Vagina (tissue), 2 donors: Measurements from ENCODE around the gene DNM3. TPM values are rescaled to one million over a fixed set of nuclear protein-coding genes. Genes with fewer than 3 reads are reported as not detected.

Experiments
- DNase-seq, 2 donors: peaks; one replicate each; pipeline ENCODE4 v3.0.0-alpha.2; 2017; ENCODE audit errors: extremely low spot score in 2 of 2
- H3K27ac ChIP-seq: fragments of 200-600 bp; sonication (generic); one replicate; pipeline ENCODE4 v1.5.1; 2019
- H3K27me3 ChIP-seq: fragments of 200-600 bp; sonication (generic); one replicate; pipeline ENCODE4 v1.5.1; 2019
- H3K36me3 ChIP-seq, 2 donors: fragments of 200-600 bp; sonication (generic); one replicate each; pipeline ENCODE4 v1.5.1; 2017 to 2019
- H3K4me1 ChIP-seq: fragments of 200-600 bp; sonication (generic); one replicate; pipeline ENCODE4 v1.5.1; 2019
- H3K4me3 ChIP-seq, 2 donors: fragments of 200-600 bp; sonication (generic); 1 replicate in 1 of 2; 2 replicates in 1 of 2; pipeline ENCODE4 v1.5.1; 2016 to 2019
- H3K9me3 ChIP-seq: fragments of 200-600 bp; sonication (generic); one replicate; pipeline ENCODE4 v1.5.1; 2019
- CTCF ChIP-seq, 3 experiments: fragments of 450-650 bp in 2 of 3; fragments of 200-600 bp in 1 of 3; sonication (generic) in 1 of 3; IDR thresholded peaks; one replicate each; pipeline ENCODE4 v1.5.1; 2017 to 2019; ENCODE audit warnings: antibody characterized with exemption in 3 of 3, mild to moderate bottlenecking in 2 of 3, moderate library complexity in 2 of 3
- POLR2A ChIP-seq, 2 donors: fragments of 450-650 bp; IDR thresholded peaks; one replicate each; pipeline ENCODE4 v1.6.1; 2017; ENCODE audit warnings: antibody characterized with exemption in 2 of 2, mild to moderate bottlenecking in 2 of 2, moderate library complexity in 2 of 2
- POLR2AphosphoS5 ChIP-seq, 2 donors: sonication (generic); formaldehyde crosslinking; IDR thresholded peaks; one replicate each; pipeline ENCODE4 v1.9.0; 2017; ENCODE audit warnings: antibody characterized with exemption in 2 of 2, mild to moderate bottlenecking in 2 of 2, low read depth in 1 of 2; ENCODE audit not compliant: insufficient read depth in 1 of 2
- intact Hi-C: fragments of 100-400 bp; cut with DNase I; formaldehyde crosslinking; loops from one replicate; pipeline ENCODE4 v1.15.1; 2023
- total RNA-seq: library from RNA; depleted of rRNA; stranded (reverse); fragments of >200 nt; gene quantifications from one replicate; pipeline ENCODE4 v1.2.3, GENCODE V29; 2016

The DNM3 gene
- total RNA-seq, 1 donor from 2014 or later: 15.5 TPM

- intact Hi-C loops: no loop called here
- H3K36me3 ChIP-seq: no peaks in the 10 kb centered on the region
Measured at GRCh38 chr1:171994293-171994692, 153.0 kb downstream of the DNM3 start.

GRCh38 chr1:171995573-171995972 lies 154.3 kb downstream of the DNM3 start:
- Histone ChIP-seq H3K4me3 (no peak overlapping the region), H3K4me1 (no peaks in the 10 kb centered on the region), H3K27ac (no peak overlapping the region), H3K27me3 (no peaks in the 10 kb centered on the region), H3K9me3 (no peaks in the 10 kb centered on the region), H3K36me3 (no peaks in the 10 kb centered on the region)
- TF ChIP-seq POLR2AphosphoS5 (IDR thresholded peaks at IDR 0.05; ENCODE audit: insufficient read depth in 1 of 2, low read depth in 1 of 2) (no peak), POLR2A (IDR thresholded peaks at IDR 0.05) (no peak)
- intact Hi-C loops: no loop called here
- DNase-seq: no peak

More at GRCh38 chr1:171994293-171994692, 153.0 kb downstream of the DNM3 start:
- Histone ChIP-seq H3K4me1 (no peaks in the 10 kb centered on the region), H3K27ac (no peak overlapping the region), H3K4me3 (no peak overlapping the region), H3K9me3 (no peaks in the 10 kb centered on the region), H3K27me3 (no peaks in the 10 kb centered on the region)
- no peak for DNase-seq
- TF ChIP-seq POLR2A (IDR thresholded peaks at IDR 0.05): no peak
- no peak for TF ChIP-seq CTCF (IDR thresholded peaks at IDR 0.05)

DNA sequence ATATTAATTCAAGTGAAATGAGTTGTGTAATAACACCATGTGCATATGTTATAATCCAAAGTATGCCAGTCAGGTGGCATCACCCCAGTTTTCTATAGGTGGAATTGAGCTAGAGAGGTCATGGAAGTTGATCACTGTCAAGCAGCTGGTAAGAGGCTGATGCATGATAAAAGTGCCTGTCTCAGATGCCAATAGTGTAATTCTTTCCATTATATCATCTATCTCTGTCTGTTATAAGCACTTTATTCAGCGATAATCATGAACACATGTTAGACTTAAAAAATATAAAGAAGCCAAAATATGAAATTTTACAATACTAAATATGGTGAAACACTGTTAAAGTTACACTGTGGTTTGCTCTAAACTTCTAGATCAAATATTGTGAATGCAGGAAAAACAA lies 156.6 kb downstream of the DNM3 start:
- intact Hi-C loops: no loop called here
- no peak for DNase-seq
- Histone ChIP-seq H3K36me3 (no peaks in the 10 kb centered on the region), H3K4me1 (no peaks in the 10 kb centered on the region), H3K9me3 (no peaks in the 10 kb centered on the region), H3K27me3 (no peaks in the 10 kb centered on the region), H3K4me3 (no peak overlapping the region), H3K27ac (no peak overlapping the region)
- TF ChIP-seq POLR2AphosphoS5 (IDR thresholded peaks at IDR 0.05; ENCODE audit: insufficient read depth in 1 of 2, low read depth in 1 of 2) (no peak), CTCF (IDR thresholded peaks at IDR 0.05) (no peak), POLR2A (IDR thresholded peaks at IDR 0.05) (no peak)

- DNase-seq: no peak
- Histone ChIP-seq H3K36me3 (no peaks in the 10 kb centered on the region), H3K4me1 (no peaks in the 10 kb centered on the region), H3K9me3 (no peaks in the 10 kb centered on the region), H3K4me3 (no peak overlapping the region), H3K27ac (no peak overlapping the region), H3K27me3 (no peaks in the 10 kb centered on the region)
- intact Hi-C loops: no loop called here
- TF ChIP-seq POLR2A (IDR thresholded peaks at IDR 0.05): no peak
Measured at GRCh38 chr1:171998711-171999110, 157.4 kb downstream of the DNM3 start.

DNA sequence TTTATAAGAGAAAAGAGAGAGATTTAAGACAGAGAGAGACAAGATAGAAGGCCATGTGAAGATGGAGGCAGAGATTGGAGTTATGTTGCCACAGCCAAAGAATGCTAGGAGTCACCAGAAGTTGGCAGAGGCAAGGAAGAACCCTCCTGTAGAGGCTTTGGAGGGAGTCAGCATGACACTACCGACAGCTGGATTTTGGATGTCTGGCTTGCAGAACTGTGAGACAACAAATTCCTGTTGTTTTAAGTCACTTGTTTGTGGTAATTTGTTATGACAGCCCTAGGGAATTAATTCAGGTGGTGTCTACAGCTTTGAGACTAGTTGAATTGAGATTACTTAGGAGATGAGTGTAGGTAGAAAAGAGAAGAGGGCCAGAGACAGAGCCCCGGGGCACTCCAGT lies 158.5 kb downstream of the DNM3 start:
- H3K36me3 ChIP-seq: no peaks in the 10 kb centered on the region
- no peak for DNase-seq
- H3K27me3 ChIP-seq: no peaks in the 10 kb centered on the region
- H3K4me1 ChIP-seq: no peaks in the 10 kb centered on the region
- TF ChIP-seq POLR2AphosphoS5 (IDR thresholded peaks at IDR 0.05; ENCODE audit: insufficient read depth in 1 of 2, low read depth in 1 of 2) (no peak), POLR2A (IDR thresholded peaks at IDR 0.05) (no peak), CTCF (IDR thresholded peaks at IDR 0.05) (no peak)
- H3K9me3 ChIP-seq: no peaks in the 10 kb centered on the region
- H3K4me3 ChIP-seq: no peak overlapping the region
- intact Hi-C loops: loop anchor here (10.0 kb wide), 1 partner anchor 445 kb away; the partner anchor contains the start of gene PIGC
- H3K27ac ChIP-seq: no peak overlapping the region

DNA sequence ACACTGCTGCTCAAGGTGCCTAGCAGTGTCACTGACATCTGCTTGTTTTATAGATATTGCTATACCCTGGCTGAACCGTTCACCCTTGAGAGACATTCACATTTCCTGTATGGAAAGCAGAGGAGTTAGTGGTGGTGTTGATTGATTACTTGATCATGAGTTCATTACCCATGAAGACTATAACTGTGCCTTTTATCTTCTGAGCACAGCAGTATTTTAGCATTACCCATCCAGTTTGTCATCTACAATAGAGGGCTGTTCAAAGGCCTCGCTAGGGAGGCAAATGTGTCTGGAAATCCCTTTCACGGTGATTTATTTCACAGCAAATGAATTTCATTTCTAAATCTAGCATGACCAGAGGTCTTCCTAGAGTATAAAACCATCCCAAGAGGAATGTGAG lies 160.0 kb downstream of the DNM3 start:
- Histone ChIP-seq H3K4me1 (no peaks in the 10 kb centered on the region), H3K27ac (no peak overlapping the region), H3K4me3 (no peak overlapping the region), H3K27me3 (no peaks in the 10 kb centered on the region), H3K9me3 (no peaks in the 10 kb centered on the region), H3K36me3 (no peaks in the 10 kb centered on the region)
- DNase-seq: no peak
- no peak for TF ChIP-seq POLR2AphosphoS5 (IDR thresholded peaks at IDR 0.05; ENCODE audit: insufficient read depth in 1 of 2, low read depth in 1 of 2)
- no peak for TF ChIP-seq POLR2A (IDR thresholded peaks at IDR 0.05)
- TF ChIP-seq CTCF (IDR thresholded peaks at IDR 0.05): no peak
- intact Hi-C loops: loop anchor here (10.0 kb wide), 1 partner anchor 444 kb away; the partner anchor contains the start of gene PIGC
